D721Med (cell line): ENCODE results near the gene M6PR.

Source experiments
- DNase-seq: peaks from one replicate; pipeline ENCODE4 v3.0.0; 2011; ENCODE audit warnings: low spot score; ENCODE audit not compliant: insufficient read length
- FAIRE-seq: peaks from 2 replicates; lab custom pipeline; 2011; peaks lifted over from hg19 to GRCh38; lab: Jason Lieb, UNC
- TF ChIP-seq, protein P1 (sequence below): IDR thresholded peaks from 2 replicates; pipeline ENCODE4 v1.5.1; 2012; ENCODE audit warnings: mild to moderate bottlenecking, control low read depth; ENCODE audit not compliant: insufficient read depth; ENCODE audit errors: missing control alignments

Gene M6PR

GRCh38 chr12:8949342-8950220 is at the start of gene M6PR:
Gene M6PR, minus strand, starts transcription at chr12:8949645. Its CDS starts 3,241 bp downstream, at chr12:8946404.
- TF ChIP-seq, protein P1, sequence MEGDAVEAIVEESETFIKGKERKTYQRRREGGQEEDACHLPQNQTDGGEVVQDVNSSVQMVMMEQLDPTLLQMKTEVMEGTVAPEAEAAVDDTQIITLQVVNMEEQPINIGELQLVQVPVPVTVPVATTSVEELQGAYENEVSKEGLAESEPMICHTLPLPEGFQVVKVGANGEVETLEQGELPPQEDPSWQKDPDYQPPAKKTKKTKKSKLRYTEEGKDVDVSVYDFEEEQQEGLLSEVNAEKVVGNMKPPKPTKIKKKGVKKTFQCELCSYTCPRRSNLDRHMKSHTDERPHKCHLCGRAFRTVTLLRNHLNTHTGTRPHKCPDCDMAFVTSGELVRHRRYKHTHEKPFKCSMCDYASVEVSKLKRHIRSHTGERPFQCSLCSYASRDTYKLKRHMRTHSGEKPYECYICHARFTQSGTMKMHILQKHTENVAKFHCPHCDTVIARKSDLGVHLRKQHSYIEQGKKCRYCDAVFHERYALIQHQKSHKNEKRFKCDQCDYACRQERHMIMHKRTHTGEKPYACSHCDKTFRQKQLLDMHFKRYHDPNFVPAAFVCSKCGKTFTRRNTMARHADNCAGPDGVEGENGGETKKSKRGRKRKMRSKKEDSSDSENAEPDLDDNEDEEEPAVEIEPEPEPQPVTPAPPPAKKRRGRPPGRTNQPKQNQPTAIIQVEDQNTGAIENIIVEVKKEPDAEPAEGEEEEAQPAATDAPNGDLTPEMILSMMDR: peak; percentile 47
- DNase-seq (peak; percentile 79), FAIRE-seq (no peak)

- TF ChIP-seq, protein P1: no peak
- FAIRE-seq (no peak), DNase-seq (no peak)
These were observed 47.4 kb upstream of the M6PR start for GRCh38 chr12:8996682-8997405.

DNA sequence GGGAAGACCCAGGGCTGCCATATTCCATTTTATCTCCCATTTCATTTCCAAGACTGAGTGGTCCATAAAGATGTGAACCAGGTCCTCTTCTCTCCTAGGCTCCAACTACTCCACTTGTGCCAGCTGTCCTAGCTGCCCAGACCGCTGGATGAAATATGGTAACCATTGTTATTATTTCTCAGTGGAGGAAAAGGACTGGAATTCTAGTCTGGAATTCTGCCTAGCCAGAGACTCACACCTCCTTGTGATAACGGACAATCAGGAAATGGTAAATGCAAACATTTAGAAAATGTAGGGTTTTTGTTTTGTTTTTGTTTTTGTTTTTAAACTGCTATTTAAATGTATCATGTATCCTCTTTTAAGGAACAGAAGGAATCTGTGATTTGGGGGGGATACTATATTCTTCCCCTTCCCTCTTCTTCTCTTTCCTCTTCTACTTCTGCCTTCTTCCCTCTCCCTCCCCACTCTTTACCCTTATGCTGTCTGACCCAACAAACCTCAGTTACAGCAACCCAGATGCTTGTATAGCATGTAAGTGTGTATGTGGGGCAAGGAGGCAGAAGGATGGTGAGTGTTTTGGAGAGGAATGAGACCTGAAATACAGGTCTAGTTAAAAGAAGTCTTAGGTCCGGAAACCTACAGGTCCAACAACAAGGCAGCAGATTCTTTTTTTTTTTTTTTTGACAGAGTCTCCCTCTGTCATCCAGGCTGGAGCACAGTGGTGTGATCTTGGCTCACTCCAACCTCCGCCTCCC is 45.8 kb upstream of the M6PR start:
- no peak for FAIRE-seq
- no peak for DNase-seq
- TF ChIP-seq, protein P1: no peak

GRCh38 chr12:8993827-8994226 is 44.4 kb upstream of the M6PR start:
- TF ChIP-seq, protein P1: no peak
- DNase-seq (no peak), FAIRE-seq (no peak)

GRCh38 chr12:8991371-8992345 is 42.2 kb upstream of the M6PR start:
- TF ChIP-seq, protein P1: no peak
- no peak for FAIRE-seq
- no peak for DNase-seq

- DNase-seq: no peak
- FAIRE-seq: no peak
These were observed 40.0 kb upstream of the M6PR start, which contains the start of gene KLRG1 for GRCh38 chr12:8989413-8989812. Gene KLRG1, plus strand, starts transcription at chr12:8989546. Its CDS starts 90 bp downstream, at chr12:8989636.

More at GRCh38 chr12:8989413-8989812, 40.0 kb upstream of the M6PR start, which contains the start of gene KLRG1:
- TF ChIP-seq, protein P1: no peak
